MG63 (cell line): ENCODE measurements around the gene LHX3. TPM values are rescaled to one million over a fixed set of nuclear protein-coding genes. Genes with fewer than 3 reads are reported as not detected.

Experiments
- DNase-seq: peaks from one replicate; pipeline ENCODE4 v3.0.0-alpha.2; 2020
- H3K27me3 ChIP-seq: fragments of 250-450 bp; sonication (Bioruptor Pico); 2 replicates; pipeline ENCODE4 v1.5.1; 2020; ENCODE audit warnings: mild to moderate bottlenecking, moderate library complexity
- H3K36me3 ChIP-seq: fragments of 250-450 bp; sonication (Bioruptor Pico); 2 replicates; pipeline ENCODE4 v1.5.1; 2020; ENCODE audit warnings: mild to moderate bottlenecking, moderate library complexity
- H3K4me3 ChIP-seq: fragments of 250-450 bp; sonication (Bioruptor Pico); 2 replicates; pipeline ENCODE4 v1.5.1; 2020; ENCODE audit warnings: mild to moderate bottlenecking, moderate library complexity
- H3K9me3 ChIP-seq: fragments of 250-450 bp; sonication (Bioruptor Pico); 2 replicates; pipeline ENCODE4 v1.5.1; 2020; ENCODE audit warnings: mild to moderate bottlenecking, moderate library complexity
- total RNA-seq: library from RNA; depleted of rRNA; stranded (reverse); fragments of >200 nt; shearing (Covaris generic); gene quantifications from 2 replicates; pipeline ENCODE4 v1.2.3, GENCODE V29; 2014; ENCODE audit warnings: low replicate concordance

The LHX3 gene
- total RNA-seq, 1 experiment from 2014 or later, result not detected

DNA sequence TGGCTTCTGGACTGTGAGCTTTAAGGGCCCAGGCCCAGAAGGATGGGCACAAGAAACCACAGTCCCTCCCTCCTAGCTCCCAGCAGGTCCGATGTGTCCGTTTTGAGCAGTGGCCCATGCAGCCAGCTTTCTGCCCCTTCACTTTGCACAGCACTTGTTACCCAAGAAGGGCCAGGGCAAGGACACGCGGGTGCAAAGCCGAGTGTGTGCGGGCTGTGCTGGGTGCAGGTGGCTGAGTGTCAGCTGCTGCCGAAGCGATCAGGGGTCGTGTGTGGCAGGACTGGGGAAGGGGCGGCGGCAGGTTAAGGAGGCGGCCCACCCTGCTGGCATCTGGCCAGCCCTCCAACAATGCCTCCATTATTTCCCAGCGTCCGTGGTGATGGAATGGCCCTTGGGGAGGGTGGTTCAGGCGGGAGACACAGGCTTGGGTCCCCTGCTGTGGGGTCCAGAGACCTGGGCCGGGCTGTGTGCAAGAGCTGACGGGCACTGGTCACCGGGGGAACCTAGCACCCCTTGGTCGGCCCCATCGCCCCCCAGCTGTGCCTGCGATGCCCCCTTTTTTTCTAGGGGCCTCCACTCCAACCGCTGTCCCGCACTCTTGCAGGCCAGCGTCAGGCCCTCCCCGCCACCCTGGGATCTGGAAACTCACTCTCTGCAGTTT, 653 bp downstream of the LHX3 start:
- Histone ChIP-seq H3K9me3 (no peaks in the 10 kb centered on the region), H3K4me3 (no peak overlapping the region), H3K36me3 (no peaks in the 10 kb centered on the region; the same call in 1 of the 2 replicates), H3K27me3 (peaks cover 45% of the 10 kb centered on the region)
- DNase-seq, result no peak

DNA sequence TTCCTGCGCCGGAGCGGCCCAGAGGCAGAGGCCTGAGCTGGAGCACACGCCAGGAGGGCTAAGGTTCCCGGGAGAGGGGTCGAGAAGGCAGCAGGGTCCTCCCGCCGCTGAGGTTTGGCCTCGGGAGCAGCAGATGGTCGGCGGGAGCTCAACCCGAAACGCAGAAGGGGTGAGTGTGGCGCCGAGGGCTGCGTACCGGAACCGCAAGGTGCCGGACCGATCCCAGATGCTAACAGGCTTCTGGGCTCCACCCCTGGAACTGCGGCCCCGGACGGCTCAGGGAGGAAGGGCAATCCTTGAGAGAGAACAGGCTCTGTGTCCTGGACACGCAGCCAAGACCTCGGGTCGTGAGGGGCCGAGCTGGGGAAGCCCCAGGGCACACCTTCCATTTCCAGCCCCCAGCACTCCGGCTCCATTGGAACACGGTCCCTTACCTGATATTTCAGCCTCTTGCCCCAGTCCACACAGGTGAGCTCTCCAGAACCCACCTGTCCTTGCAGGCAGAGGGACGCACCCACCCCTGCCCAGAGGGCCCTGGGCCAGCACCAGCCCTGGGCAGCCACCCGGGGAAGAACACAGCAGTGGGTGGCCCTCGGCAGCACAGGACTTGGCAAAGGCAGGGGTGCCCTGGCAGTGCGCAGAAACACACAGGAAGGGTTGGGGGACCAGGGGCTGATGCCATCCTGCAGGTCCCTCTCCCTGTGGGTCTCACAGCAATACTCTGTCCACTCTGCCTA, 1.4 kb downstream of the LHX3 start:
- Histone ChIP-seq H3K4me3 (no peak overlapping the region), H3K36me3 (no peaks in the 10 kb centered on the region; the same call in 1 of the 2 replicates), H3K9me3 (no peaks in the 10 kb centered on the region), H3K27me3 (peaks cover 50% of the 10 kb centered on the region)
- DNase-seq, result no peak

DNA sequence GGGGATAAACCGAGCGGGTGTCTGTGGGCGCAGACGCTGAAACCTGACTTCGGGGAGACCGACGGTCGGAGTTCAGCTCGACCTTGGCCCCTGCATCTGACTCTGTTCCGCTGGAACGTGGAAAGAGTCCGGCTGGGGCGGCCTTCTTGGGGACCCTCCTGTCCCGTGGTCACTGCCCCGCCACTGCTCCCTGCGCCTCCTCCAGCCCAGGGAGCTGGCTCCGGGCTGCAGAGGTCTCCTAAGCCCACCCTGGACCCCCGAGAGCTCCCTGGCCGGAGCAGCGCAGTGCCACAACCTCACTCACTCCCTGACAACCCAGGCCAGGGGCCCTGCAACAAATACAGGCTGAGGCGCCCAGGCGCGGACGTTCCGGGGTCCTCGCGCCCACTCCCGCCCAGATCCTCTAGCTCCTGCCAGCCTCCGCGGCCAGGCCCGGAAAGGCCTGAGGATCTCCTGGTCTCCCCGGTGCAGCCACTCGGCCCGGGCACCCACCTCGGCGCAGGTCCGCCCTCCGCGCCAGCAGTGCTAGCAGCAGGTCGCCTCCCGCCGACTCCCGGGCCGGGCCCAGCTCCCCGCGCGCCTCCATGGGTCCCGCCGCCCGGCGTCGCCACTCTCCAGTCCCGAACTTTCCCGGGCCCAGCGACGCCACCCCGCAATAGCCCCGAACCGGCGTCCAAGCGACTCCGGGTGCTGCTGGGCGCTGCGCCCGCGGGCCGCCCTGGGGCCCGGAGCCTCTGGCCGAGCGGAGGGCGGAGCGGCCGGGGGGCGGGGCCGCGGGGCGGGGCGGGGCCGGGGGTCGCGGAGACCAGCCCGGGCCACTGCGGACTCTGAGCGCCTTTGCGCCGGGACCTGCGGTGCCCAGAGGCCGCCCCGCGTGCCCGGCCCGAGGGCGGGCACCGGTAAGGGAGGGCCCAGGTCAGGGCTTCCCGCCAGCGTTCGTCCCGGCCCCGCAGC, 2.2 kb downstream of the LHX3 start:
- Histone ChIP-seq H3K9me3 (no peaks in the 10 kb centered on the region), H3K36me3 (no peaks in the 10 kb centered on the region), H3K4me3 (no peak overlapping the region), H3K27me3 (peaks cover 58% of the 10 kb centered on the region)
- DNase-seq, result no peak

DNA sequence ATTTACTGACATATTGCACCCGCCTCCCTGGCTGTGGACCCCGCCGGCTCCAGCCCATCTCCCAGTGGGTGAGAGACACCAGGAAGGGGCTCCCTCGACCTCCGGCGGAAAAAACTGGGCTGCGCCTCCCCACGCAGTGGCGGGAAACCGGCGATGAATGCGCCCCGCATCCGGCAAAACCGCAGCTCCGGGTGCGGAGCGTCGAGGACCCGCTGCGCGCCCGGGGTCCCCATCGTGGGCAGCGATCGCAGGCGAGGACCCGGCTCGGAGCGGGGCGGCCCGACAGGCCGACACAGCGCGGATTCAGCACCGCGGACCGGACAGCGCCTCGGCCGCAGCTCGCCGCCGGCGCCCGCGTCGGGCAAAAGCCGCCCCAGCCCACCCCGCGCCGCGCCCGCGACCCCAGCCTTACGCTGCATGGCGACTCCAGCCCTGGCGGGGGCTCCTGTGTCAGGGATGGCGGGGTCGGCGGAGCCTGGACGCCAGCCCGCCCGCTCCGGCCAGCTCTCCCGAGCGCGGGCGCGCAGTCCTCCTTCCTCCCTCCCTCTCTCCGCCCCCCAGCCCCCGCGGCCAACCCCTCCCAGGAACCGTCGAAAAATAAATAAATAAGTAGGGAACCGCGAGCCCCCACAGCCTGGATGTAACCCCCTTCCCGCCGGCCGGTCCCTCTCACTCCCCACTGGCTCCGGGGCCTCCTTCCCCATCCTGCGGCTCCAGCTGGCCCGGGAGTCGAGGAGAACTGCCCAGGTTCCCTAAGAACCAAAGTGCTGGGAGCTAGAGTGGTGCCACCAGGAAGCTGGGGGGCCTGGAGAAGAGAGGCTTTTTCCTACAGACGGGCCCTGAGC, 3.1 kb downstream of the LHX3 start:
- H3K36me3 ChIP-seq, result no peaks in the 10 kb centered on the region
- no peak overlapping the region for H3K4me3 ChIP-seq
- peaks cover 64% of the 10 kb centered on the region for H3K27me3 ChIP-seq
- no peak for DNase-seq
- no peaks in the 10 kb centered on the region for H3K9me3 ChIP-seq

DNA sequence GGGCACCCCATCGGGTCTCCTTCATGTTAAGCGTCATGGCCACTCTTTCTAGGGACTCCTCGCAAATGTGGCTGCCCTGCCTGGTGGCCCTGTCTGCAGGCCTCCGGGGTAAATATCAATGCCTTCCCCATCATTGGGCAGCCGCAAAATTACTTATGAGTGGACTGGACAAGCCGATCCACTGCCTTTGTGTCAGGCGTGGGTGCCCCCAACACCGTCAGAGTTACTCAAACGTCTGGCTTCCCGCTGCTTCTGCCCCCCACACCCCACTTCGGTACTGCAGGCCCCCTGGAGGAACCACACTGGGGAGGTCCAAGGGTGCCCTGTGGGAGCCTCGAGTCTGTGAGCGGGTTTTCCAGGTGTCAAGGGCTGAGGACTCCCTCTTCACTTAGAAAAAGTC, 3.8 kb downstream of the LHX3 start:
- Histone ChIP-seq H3K9me3 (no peaks in the 10 kb centered on the region), H3K36me3 (no peaks in the 10 kb centered on the region), H3K4me3 (no peak overlapping the region), H3K27me3 (peaks cover 69% of the 10 kb centered on the region)
- DNase-seq, result no peak

DNA sequence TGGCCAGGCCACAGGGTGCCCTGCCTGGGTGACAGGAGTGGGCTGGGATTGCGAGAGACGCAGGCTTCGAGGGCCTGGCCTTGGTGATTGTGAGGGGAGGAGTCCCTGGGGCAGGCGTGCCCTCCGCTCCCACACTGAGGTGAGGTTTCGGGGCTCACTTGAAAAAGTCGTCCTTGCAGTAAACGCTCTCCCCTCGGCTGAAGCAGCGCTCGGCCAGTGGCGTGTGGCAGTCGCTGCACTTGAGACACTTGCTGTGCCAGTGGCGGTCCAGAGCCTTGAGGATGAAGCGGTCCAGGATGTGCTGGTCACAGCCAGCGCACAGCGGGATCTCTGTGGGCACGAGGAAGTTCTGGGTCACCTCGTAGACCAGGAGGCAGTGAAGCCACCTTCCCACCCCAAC, 4.5 kb downstream of the LHX3 start:
- DNase-seq, result no peak
- H3K9me3 ChIP-seq, result no peaks in the 10 kb centered on the region
- no peaks in the 10 kb centered on the region for H3K36me3 ChIP-seq
- H3K4me3 ChIP-seq, result no peak overlapping the region
- peaks cover 74% of the 10 kb centered on the region for H3K27me3 ChIP-seq

DNA sequence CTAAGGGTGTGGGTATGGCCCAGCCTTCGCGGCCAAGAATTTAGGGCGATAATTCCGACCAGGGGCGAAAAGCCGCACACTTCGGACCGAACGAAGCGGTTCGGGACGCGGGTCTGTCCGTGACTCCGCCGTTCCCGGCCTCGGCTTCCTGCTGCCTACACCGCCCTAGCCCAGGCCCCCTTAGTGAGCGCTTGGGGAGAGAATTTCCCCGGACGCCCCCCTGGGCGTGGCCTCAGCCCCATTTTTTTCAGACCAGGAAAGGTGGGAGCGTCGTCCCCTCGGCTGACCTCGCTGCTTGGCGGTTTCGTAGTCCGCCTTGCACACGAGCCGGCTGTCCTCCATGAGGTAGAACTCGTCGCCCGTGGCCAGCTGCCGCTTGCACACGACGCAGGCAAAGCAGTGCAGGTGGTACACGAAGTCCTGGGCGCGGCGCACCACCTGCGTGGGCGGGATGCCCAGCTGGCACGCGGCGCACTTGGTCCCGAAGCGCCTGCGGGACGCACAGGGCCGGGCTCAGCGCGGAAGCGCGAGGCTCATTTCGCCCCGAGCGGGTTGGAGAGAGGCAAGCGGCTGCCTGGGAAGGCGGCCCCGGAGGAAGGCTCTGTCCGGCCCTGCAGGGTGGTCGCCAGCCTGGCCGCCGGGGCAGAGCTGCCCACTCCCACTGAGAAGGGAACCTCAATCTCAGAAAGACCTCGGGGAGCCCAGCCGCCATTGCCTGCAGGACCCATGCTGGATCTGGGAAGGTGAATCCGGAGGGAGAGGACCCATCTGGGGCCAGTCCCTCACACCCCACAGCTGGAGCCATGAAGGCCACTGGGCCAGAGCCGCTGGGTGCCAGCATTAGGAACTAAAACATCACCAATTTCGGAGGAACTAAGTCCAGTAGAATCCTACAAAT, 5.3 kb downstream of the LHX3 start:
- no peaks in the 10 kb centered on the region for H3K9me3 ChIP-seq
- DNase-seq, result no peak
- H3K4me3 ChIP-seq, result no peak overlapping the region
- H3K27me3 ChIP-seq, result peaks cover 80% of the 10 kb centered on the region
- no peaks in the 10 kb centered on the region for H3K36me3 ChIP-seq

DNA sequence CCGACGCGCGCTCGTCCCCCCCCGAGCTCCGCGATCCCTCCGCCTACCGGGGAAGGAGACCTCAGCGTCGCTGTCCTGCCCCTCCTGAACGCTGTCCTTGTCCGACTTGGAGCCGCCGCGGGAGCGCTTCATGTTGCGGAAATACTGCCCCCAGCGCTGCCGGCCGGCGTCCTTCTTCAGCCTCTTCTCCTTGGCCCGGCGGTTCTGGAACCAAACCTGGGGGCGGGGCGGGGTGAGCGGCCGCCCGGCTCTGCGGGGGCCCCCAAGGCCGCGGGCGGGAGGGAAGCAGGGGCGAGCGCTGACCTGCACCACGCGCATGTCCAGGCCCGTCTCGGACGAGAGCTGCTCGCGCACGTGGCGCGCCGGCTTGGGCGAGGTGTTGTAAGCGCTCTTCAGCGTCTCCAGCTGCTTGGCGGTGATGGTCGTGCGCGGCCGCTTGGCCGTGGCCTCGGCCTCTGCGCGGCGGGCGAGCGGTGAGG, 6.3 kb downstream of the LHX3 start:
- DNase-seq, result no peak

DNA sequence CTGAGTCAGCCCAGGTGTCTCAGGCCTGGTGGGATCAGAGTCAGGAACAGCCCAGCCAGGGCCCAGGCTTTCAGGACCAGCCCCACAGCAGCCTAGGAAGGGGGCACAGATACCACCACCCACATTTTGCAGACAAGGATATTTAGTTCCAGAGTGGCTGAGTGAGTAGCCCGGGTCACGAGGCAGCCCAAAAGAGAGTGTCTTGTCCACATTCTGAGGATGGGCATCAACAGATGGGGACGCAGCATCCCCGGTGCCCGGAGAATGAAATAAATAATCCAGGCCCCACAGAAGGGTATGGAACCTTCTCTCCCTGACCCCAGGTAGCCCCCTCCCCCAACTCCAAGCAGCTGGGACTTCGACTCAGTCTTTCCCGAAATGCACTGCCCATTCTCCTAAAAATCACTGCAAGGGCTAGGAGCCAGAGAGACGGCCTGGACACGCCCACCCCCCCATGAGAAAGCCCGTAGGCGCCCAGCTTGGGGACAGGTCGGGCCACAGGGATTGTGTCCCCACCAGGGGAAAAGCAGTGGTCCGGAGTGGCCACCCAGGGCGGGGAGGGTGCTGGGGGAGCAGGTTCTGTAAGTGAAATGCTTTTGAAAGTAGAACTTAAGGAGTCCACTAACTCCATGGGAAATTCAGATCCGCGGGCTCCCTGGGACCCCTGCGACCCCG, 6.9 kb downstream of the LHX3 start:
- H3K27me3 ChIP-seq, result peaks cover 79% of the 10 kb centered on the region
- no peak for DNase-seq

More for the DNA sequence above, 6.3 kb downstream of the LHX3 start:
- Histone ChIP-seq H3K9me3 (no peaks in the 10 kb centered on the region), H3K4me3 (no peak overlapping the region), H3K27me3 (peaks cover 81% of the 10 kb centered on the region), H3K36me3 (no peaks in the 10 kb centered on the region)

DNA sequence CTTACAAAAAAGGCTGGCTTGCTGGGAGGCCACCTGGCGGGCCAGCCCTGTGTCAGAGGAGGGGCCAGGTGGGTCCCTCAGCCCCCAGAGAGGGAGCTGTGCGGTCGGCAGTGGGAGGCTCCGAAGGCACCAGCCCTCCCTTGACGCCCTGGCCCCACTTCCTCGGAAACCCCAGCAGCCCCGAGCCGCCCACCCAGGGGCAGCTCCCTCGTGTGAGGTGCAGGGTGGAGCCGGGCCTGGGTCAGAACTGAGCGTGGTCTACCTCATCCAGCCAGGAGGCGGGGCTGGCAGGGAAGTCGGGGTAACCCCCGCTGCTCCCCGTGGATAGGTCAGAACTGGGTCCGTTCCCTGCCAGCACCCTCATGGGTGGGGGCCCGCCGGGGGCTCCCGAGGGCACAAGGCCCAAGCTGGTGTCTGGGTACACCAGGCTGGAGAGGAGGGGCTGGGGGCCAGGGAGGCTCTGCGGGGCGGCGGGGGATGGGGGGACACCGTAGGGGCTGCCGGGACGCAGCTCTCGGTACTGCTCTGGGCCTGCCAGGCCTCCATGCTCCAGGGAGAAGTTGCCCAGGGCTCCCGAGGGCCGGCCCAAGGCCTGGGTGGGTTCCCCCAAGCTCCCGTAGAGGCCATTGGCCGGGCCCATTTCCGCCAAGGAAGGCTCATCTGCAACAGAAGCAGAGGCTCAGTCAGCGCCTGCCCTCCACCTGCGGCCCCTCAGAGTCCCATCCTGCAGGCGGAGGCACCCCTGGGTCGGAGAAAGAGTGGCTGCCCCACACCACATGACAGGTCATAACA, 7.6 kb downstream of the LHX3 start:
- peaks cover 80% of the 10 kb centered on the region for H3K27me3 ChIP-seq
- H3K9me3 ChIP-seq, result no peaks in the 10 kb centered on the region
- H3K4me3 ChIP-seq, result no peak overlapping the region
- DNase-seq, result no peak
- no peaks in the 10 kb centered on the region for H3K36me3 ChIP-seq

More for the DNA sequence above, 6.9 kb downstream of the LHX3 start:
- no peaks in the 10 kb centered on the region for H3K36me3 ChIP-seq
- H3K9me3 ChIP-seq, result no peaks in the 10 kb centered on the region
- H3K4me3 ChIP-seq, result no peak overlapping the region

DNA sequence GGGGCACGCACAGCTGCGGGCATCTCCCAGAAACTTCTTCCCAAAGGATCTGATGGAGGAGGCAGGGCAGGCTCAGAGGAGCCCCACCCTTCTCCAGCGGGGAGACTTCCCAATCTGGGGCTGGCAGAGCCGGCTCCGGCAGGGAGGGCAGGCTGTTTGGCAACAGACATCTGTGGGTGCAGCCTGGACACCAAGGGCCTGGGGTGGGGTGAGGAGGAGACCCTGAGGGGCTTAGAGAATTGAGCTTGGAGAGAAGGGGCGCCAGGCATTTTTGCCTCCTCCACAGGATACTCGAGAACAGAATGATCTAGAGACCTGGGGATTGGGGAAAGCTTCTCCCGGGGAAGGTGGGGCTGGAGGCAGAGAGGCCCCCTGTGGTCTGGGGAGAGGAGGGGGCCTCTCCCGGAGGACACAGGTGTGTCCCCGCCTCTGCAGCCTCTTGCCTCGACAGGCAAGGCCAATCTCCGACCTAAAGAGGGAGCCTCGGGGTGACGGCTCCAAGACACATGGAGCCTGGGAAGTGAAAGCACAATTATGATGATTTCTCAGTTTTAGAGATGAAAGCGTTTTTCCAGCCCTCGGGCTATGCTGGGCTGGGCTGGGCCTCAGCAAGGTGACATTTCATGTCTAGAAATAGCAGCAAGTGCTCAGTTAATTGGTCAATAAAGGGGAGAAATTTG, 8.4 kb downstream of the LHX3 start:
- Histone ChIP-seq H3K9me3 (no peaks in the 10 kb centered on the region), H3K4me3 (no peak overlapping the region), H3K27me3 (peaks cover 80% of the 10 kb centered on the region), H3K36me3 (no peaks in the 10 kb centered on the region)
- no peak for DNase-seq

DNA sequence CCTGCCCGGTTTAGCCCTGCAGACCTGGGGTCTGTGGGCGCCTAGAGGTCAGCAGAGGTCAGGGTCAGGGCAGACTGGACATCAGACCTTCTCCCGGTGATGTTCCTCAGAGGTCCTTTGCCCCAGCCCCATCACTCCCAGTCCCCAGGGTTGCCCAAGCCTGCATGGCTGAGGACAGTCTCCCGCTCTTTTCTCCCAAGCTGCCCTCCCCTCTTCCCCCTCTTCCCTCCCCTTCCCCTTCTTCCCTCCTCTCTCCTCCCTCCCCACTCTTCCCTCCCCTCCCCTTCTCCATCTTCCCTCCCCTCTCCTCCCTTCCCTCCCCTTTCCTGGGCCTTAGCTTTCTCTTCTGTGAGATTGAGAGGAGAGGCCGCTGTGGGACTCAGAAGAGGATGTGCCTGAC, 10.4 kb downstream of the LHX3 start:
- Histone ChIP-seq H3K9me3 (no peaks in the 10 kb centered on the region), H3K27me3 (peaks cover 62% of the 10 kb centered on the region), H3K36me3 (no peaks in the 10 kb centered on the region), H3K4me3 (no peak overlapping the region)
- no peak for DNase-seq

DNA sequence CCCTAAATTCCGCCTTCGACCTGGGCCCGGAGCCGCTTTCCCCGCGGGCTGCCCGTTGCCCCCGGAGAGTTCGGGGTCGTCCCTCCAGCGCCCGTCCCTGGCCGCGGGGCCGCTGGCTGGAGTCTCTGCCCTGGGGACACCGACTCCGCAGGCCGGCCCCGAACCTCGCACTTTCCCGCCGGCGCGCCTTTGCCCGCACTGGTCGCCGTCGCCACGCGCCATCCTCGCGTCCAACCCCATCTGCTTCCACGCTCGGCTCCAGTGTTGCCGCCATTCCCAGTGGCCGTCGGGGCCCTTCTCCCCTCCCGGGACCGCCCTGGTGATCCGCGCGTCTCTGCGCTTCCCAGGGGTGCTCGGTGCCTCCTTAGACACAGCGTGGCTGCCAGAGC, 11.0 kb downstream of the LHX3 start:
- H3K4me3 ChIP-seq, result no peak overlapping the region
- peaks cover 57% of the 10 kb centered on the region for H3K27me3 ChIP-seq
- no peaks in the 10 kb centered on the region for H3K9me3 ChIP-seq
- no peaks in the 10 kb centered on the region for H3K36me3 ChIP-seq
- DNase-seq, result no peak
